ENCODE results near the gene PTPRN2.
A peak's percentile ranks its signal among the peaks of the same experiment; 100 is the strongest.

PTPRN2 gene

DNA sequence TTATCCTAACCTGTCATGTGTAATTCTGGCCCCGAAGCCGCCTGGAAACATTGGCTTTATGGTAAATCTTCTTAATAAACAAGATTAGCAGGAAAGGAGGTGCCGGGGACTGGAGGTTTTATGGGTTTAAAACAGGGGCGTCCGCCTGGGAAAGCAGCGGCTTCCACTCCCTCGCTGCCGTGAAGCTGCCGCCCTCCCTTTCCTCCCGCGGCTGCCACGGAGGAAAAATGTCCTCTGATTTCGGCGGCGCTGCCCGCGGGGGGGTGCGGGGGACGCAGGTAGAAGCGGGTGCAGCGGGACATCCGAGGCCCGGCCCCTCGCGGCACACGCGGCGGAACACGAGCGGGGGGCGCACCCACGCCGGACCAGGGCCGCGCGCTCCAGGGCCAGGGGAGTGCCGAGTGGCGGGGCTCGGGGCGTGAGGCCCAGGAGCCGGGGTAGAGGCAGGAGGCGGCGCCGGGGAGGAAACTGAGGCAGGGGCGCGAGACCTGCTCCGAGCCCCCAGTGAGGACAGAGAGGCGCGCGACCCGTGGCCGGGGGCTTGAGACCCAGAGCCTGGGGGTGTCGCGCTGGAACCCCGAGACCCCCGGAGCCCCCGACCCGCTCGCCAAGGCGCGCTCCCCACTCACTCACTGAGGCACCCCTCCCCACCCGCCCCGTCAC, 993 bp downstream of the PTPRN2 start:
- H3K4me3 ChIP-seq (ENCODE audit: low read depth, low read length) = peak overlapping the region; percentile 7
- in situ Hi-C loops (cut with HindIII; ENCODE audit: low sequenced_read_pairs) = no loop called here
- TF ChIP-seq, protein P1, sequence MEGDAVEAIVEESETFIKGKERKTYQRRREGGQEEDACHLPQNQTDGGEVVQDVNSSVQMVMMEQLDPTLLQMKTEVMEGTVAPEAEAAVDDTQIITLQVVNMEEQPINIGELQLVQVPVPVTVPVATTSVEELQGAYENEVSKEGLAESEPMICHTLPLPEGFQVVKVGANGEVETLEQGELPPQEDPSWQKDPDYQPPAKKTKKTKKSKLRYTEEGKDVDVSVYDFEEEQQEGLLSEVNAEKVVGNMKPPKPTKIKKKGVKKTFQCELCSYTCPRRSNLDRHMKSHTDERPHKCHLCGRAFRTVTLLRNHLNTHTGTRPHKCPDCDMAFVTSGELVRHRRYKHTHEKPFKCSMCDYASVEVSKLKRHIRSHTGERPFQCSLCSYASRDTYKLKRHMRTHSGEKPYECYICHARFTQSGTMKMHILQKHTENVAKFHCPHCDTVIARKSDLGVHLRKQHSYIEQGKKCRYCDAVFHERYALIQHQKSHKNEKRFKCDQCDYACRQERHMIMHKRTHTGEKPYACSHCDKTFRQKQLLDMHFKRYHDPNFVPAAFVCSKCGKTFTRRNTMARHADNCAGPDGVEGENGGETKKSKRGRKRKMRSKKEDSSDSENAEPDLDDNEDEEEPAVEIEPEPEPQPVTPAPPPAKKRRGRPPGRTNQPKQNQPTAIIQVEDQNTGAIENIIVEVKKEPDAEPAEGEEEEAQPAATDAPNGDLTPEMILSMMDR (IDR thresholded peaks at IDR 0.05; ENCODE audit: low read depth, low read length, missing control alignments) = no peak
- DNase-seq (ENCODE audit: low read depth) = no peak

DNA sequence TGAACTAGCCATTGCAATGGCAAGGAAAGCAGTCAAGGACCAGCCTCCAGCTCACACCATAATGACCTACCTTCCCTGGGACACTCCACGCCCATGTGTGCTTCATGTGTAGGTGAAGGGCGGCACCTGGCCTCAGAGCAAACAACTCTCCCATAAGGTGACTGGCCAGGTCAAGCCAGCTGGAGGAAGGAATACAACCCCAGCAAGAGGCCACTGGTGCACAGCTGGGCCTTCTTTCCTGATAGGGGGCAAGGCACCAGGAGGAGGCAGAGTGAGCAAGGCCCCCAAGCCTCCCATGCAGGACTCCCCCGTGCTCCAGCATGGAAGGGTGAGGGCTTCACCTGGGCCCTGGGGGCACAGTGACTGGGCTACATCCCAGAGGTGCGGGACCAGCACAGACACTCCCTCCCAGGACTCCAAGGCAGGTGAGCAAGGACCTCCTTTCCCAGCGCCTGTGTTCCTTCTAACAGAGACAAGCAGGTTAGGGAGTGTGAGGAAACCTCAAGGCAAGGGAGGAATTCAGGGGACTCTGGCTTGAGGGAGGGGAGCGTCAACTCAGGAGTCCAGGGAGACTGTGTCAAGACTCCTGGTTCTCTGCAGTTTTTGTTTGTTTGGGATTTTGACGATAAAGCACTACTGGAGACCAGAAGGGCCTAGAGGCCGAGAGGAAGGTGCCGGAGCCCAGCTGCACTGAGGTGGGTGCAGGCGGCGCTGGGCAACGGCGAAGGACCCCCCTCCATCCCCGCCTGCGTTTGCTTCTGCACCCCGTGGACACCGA, 1.7 kb downstream of the PTPRN2 start:
- TF ChIP-seq, protein P1 (IDR thresholded peaks at IDR 0.05; ENCODE audit: low read depth, low read length, missing control alignments) = no peak
- in situ Hi-C loops (cut with HindIII; ENCODE audit: low sequenced_read_pairs) = no loop called here
- H3K4me3 ChIP-seq (ENCODE audit: low read depth, low read length) = no peak overlapping the region
- DNase-seq (ENCODE audit: low read depth) = no peak

DNA sequence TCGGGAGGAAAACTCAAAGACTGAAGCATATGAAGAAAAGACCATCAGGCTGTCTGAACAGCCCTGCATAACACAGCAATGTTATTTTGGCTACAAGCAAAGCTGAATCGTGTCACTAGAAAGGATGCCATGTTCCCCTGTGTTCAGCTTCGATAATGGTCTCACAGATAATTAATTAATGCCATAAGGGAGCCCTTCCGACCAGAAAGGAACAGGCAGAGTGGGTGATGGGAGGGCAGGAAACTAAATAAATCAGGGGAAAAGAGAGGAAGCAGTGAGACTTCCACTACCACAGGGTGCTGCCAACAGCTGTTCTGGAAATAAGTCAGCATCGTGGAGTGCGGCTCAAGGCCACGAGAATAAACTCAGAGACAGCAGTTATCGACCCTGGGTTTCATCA, 3.2 kb downstream of the PTPRN2 start:
- no peak for DNase-seq (ENCODE audit: low read depth)
- TF ChIP-seq, protein P1 (IDR thresholded peaks at IDR 0.05; ENCODE audit: low read depth, low read length, missing control alignments) = no peak
- no peak overlapping the region for H3K4me3 ChIP-seq (ENCODE audit: low read depth, low read length)
- in situ Hi-C loops (cut with HindIII; ENCODE audit: low sequenced_read_pairs) = no loop called here

DNA sequence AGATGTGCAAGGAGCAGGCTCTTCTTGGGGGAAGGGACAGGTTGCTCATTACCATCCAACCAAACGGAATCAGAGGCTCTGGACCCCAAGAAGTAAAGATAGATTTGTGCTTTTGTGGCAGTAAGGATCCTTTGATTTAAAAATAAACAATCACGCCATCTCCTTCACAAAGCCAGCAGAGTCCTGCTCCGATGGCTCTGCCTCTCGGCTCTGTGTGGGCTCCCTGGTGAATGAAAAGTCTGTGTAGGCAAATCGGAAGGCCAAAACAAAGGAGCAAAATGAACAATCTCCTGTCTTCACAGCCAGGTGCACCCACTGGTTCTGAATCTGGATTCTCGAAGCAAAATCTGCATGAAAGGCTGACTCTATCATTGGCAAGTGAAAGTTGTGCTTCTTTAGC, 3.8 kb downstream of the PTPRN2 start:
- TF ChIP-seq, protein P1 (IDR thresholded peaks at IDR 0.05; ENCODE audit: low read depth, low read length, missing control alignments) = no peak
- no peak for DNase-seq (ENCODE audit: low read depth)
- in situ Hi-C loops (cut with HindIII; ENCODE audit: low sequenced_read_pairs) = no loop called here
- H3K4me3 ChIP-seq (ENCODE audit: low read depth, low read length) = no peak overlapping the region

DNA sequence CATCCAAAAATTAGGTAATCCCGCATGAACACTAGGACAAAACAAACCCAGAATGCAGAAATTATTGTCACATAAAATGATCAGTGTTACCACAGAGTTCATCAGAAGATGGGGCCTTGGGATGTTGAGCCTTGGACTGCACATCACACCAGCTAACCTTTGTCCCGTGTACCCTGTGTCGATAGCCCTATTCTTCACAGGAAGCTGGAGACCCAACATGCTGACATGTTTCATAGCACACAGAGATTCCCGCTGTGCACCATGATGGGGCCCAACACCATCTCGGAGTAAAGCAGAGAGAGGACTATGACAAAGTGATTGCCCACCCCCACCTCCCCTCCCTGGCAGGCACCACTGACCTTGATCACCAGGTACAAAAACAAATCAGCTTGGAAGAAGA, 4.5 kb downstream of the PTPRN2 start:
- in situ Hi-C loops (cut with HindIII; ENCODE audit: low sequenced_read_pairs) = no loop called here
- TF ChIP-seq, protein P1 (IDR thresholded peaks at IDR 0.05; ENCODE audit: low read depth, low read length, missing control alignments) = no peak
- H3K4me3 ChIP-seq (ENCODE audit: low read depth, low read length) = no peak overlapping the region
- DNase-seq (ENCODE audit: low read depth) = no peak

DNA sequence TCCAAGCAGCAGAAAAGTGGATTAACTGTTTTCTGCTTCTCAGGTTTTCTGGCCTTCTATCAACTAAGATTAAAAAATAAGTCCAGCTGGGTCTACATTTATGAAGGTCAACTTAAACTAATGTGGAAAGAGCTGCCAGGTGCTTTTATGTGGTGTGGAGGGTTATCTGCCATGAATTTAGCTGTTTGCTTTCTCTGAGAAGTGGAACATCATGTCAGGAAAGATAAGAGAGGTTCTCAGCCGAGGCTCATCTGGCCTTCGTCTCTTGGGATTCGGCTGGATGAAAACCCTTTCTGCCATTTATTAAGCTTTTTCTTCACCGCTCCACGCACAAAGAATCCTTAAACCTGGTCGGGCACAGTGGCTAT, 5.5 kb downstream of the PTPRN2 start:
- TF ChIP-seq, protein P1 (IDR thresholded peaks at IDR 0.05; ENCODE audit: low read depth, low read length, missing control alignments) = no peak
- H3K4me3 ChIP-seq (ENCODE audit: low read depth, low read length) = no peak overlapping the region
- in situ Hi-C loops (cut with HindIII; ENCODE audit: low sequenced_read_pairs) = no loop called here
- DNase-seq (ENCODE audit: low read depth) = no peak

All from astrocyte of the cerebellum (primary cell).